Measurements from ENCODE around the gene DCP1B.

DNA sequence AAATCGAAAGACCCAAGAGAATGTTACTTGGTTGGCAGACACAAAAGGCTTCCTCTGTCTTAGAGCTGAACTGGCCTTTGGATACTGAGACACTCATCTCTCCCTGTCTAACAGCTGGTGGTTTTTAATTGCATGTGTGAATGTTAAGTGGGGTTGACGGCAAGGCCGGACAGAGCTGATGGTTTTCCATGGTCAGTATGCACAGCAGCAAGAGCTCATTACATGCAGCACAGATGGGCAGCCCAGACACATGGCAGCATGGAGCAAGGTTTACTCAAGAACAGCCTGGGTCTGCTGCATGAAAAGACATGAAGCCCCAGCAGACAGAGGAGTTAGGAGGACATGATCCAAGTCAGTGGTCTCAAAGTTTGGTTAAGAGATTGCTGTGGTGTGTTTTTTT, 58.0 kb downstream of the DCP1B start:
- TF ChIP-seq, protein P1, sequence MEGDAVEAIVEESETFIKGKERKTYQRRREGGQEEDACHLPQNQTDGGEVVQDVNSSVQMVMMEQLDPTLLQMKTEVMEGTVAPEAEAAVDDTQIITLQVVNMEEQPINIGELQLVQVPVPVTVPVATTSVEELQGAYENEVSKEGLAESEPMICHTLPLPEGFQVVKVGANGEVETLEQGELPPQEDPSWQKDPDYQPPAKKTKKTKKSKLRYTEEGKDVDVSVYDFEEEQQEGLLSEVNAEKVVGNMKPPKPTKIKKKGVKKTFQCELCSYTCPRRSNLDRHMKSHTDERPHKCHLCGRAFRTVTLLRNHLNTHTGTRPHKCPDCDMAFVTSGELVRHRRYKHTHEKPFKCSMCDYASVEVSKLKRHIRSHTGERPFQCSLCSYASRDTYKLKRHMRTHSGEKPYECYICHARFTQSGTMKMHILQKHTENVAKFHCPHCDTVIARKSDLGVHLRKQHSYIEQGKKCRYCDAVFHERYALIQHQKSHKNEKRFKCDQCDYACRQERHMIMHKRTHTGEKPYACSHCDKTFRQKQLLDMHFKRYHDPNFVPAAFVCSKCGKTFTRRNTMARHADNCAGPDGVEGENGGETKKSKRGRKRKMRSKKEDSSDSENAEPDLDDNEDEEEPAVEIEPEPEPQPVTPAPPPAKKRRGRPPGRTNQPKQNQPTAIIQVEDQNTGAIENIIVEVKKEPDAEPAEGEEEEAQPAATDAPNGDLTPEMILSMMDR (IDR thresholded peaks at IDR 0.05; ENCODE audit: low read depth, low read length), result no peak
- no peak for TF ChIP-seq EZH2phosphoT487 (IDR thresholded peaks at IDR 0.05; ENCODE audit: low read depth)
